Ecto neural progenitor cell (in vitro differentiated cells): ENCODE data around the gene TLL1.
A peak's percentile ranks its signal among the peaks of the same experiment; 100 is the strongest.

Source experiments
- DNase-seq: peaks from one replicate; pipeline ENCODE4 v3.0.0-alpha.2; 2018; ENCODE audit warnings: low spot score

Gene TLL1

GRCh38 chr4:165872461-165873297 is at the start of gene TLL1:
TSS of gene TLL1 (plus strand) at chr4:165873237. CDS start at chr4:165873905, 668 bp downstream.
- DNase-seq: no peak

- DNase-seq: no peak
These were observed 46.9 kb upstream of the TLL1 start for GRCh38 chr4:165826166-165826565.

- DNase-seq: no peak
These were observed 46.0 kb upstream of the TLL1 start for GRCh38 chr4:165827018-165827417.

GRCh38 chr4:165828928-165829327 is 44.1 kb upstream of the TLL1 start:
- DNase-seq: no peak

- no peak for DNase-seq
These were observed 38.9 kb upstream of the TLL1 start for GRCh38 chr4:165834116-165834515.

GRCh38 chr4:165838575-165838974 is 34.5 kb upstream of the TLL1 start:
- DNase-seq: no peak

GRCh38 chr4:165839615-165840333 is 33.3 kb upstream of the TLL1 start:
- DNase-seq: no peak

GRCh38 chr4:165842684-165843083 is 30.4 kb upstream of the TLL1 start:
- DNase-seq: no peak

- no peak for DNase-seq
These were observed 28.9 kb upstream of the TLL1 start for GRCh38 chr4:165844161-165844560.

GRCh38 chr4:165851256-165851655 is 21.8 kb upstream of the TLL1 start:
- DNase-seq: no peak

GRCh38 chr4:165855191-165855590 is 17.8 kb upstream of the TLL1 start:
- DNase-seq: no peak

GRCh38 chr4:165861363-165861762 is 11.7 kb upstream of the TLL1 start:
- no peak for DNase-seq

- no peak for DNase-seq
These were observed 8.8 kb upstream of the TLL1 start for GRCh38 chr4:165864271-165864670.

- no peak for DNase-seq
These were observed 6.9 kb upstream of the TLL1 start for GRCh38 chr4:165866019-165866650.

- DNase-seq: no peak
These were observed 5.1 kb upstream of the TLL1 start for GRCh38 chr4:165867961-165868360.

- peak; percentile 71 for DNase-seq
These were observed 448 bp downstream of the TLL1 start for GRCh38 chr4:165873298-165874071.

- peak; percentile 52 for DNase-seq
These were observed 1.2 kb downstream of the TLL1 start for GRCh38 chr4:165874072-165874790.

GRCh38 chr4:165874791-165875371 is 1.8 kb downstream of the TLL1 start:
- peak; percentile 75 for DNase-seq

- no peak for DNase-seq
These were observed 2.4 kb downstream of the TLL1 start for GRCh38 chr4:165875446-165875845.

GRCh38 chr4:165877286-165877685 is 4.2 kb downstream of the TLL1 start:
- DNase-seq: no peak

- DNase-seq: no peak
These were observed 6.6 kb downstream of the TLL1 start for GRCh38 chr4:165879641-165880040.
